Trophoblast cell (in vitro differentiated cells and primary cell): Measurements from ENCODE around the gene TARBP2.

Experiments
- DNase-seq, 2 donors: peaks; one replicate each; pipeline ENCODE4 v3.0.0-alpha.2; 2016
- H2AFZ ChIP-seq: 2 replicates; pipeline ENCODE4 v1.6.1; 2013; ENCODE audit warnings: low read length, moderate library complexity, mild to moderate bottlenecking; ENCODE audit not compliant: insufficient read depth, poor library complexity
- H2AK5ac ChIP-seq: 2 replicates; pipeline ENCODE4 v1.6.1; 2013; ENCODE audit warnings: mild to moderate bottlenecking, low read length
- H2BK120ac ChIP-seq: 2 replicates; pipeline ENCODE4 v1.6.1; 2013; ENCODE audit warnings: low read length, mild to moderate bottlenecking, moderate library complexity; ENCODE audit not compliant: insufficient read depth, poor library complexity
- H2BK12ac ChIP-seq: 2 replicates; pipeline ENCODE4 v1.6.1; 2013; ENCODE audit warnings: mild to moderate bottlenecking, low read length, moderate library complexity
- H2BK5ac ChIP-seq: 2 replicates; pipeline ENCODE4 v1.6.1; 2013; ENCODE audit warnings: low read length, low read depth, moderate library complexity, mild to moderate bottlenecking; ENCODE audit not compliant: poor library complexity
- H3K14ac ChIP-seq: 2 replicates; pipeline ENCODE4 v1.6.1; 2013; ENCODE audit warnings: mild to moderate bottlenecking, low read length
- H3K18ac ChIP-seq: 2 replicates; pipeline ENCODE4 v1.6.1; 2013; ENCODE audit warnings: mild to moderate bottlenecking, low read length
- H3K23ac ChIP-seq: 2 replicates; pipeline ENCODE4 v1.6.1; 2013; ENCODE audit warnings: low read length
- H3K27ac ChIP-seq: 2 replicates; pipeline ENCODE4 v1.5.1; 2013; ENCODE audit warnings: low read depth, mild to moderate bottlenecking, inconsistent platforms, low read length, moderate library complexity
- H3K27me3 ChIP-seq: 2 replicates; pipeline ENCODE4 v1.6.1; 2013; ENCODE audit warnings: inconsistent platforms, mild to moderate bottlenecking, low read length, moderate library complexity; ENCODE audit not compliant: insufficient read depth
- H3K36me3 ChIP-seq, 2 experiments: 1 replicate in 1 of 2; 2 replicates in 1 of 2; pipeline ENCODE4 v1.6.1; 2013; ENCODE audit warnings: low read length in 2 of 2, mild to moderate bottlenecking in 2 of 2, moderate library complexity in 1 of 2; ENCODE audit not compliant: insufficient read depth in 2 of 2, control insufficient read depth in 1 of 2
- H3K4ac ChIP-seq: 2 replicates; pipeline ENCODE4 v1.6.1; 2013; ENCODE audit warnings: low read depth, mild to moderate bottlenecking, low read length, moderate library complexity
- H3K4me1 ChIP-seq, 2 experiments: 1 replicate in 1 of 2; 2 replicates in 1 of 2; pipeline ENCODE4 v1.6.1; 2013; ENCODE audit warnings: low read length in 2 of 2, mild to moderate bottlenecking in 2 of 2, moderate library complexity in 1 of 2; ENCODE audit not compliant: insufficient read depth in 2 of 2, control insufficient read depth in 1 of 2
- H3K4me2 ChIP-seq: 2 replicates; pipeline ENCODE4 v1.6.1; 2013; ENCODE audit warnings: inconsistent platforms, mild to moderate bottlenecking, low read length, moderate library complexity
- H3K4me3 ChIP-seq: 2 replicates; pipeline ENCODE4 v1.5.1; 2013; ENCODE audit warnings: mild to moderate bottlenecking, low read depth, low read length, inconsistent platforms
- H3K79me1 ChIP-seq: one replicate; pipeline ENCODE4 v1.6.1; 2013; ENCODE audit warnings: low read length
- H3K79me2 ChIP-seq: 2 replicates; pipeline ENCODE4 v1.6.1; 2013; ENCODE audit warnings: low read length, mild to moderate bottlenecking; ENCODE audit not compliant: control insufficient read depth, insufficient read depth, poor library complexity
- H3K9ac ChIP-seq: 2 replicates; pipeline ENCODE4 v1.6.1; 2013; ENCODE audit warnings: mild to moderate bottlenecking, low read length
- H3K9me3 ChIP-seq: 2 replicates; pipeline ENCODE4 v1.6.1; 2013; ENCODE audit warnings: low read depth, mild to moderate bottlenecking, control low read depth, inconsistent platforms, low read length; ENCODE audit not compliant: insufficient read depth
- H4K12ac ChIP-seq: 2 replicates; pipeline ENCODE4 v1.6.1; 2013; ENCODE audit warnings: low read depth, mild to moderate bottlenecking, low read length, moderate library complexity
- H4K8ac ChIP-seq: 2 replicates; pipeline ENCODE4 v1.6.1; 2013; ENCODE audit warnings: low read depth, mild to moderate bottlenecking, low read length, moderate library complexity
- H4K91ac ChIP-seq: one replicate; pipeline ENCODE4 v1.6.1; 2013; ENCODE audit warnings: low read depth, mild to moderate bottlenecking, low read length, moderate library complexity
- WGBS: extraction: QIAGEN DNeasy Blood & Tissue Kit; methylation state at CpG from one replicate; pipeline ENCODE4 v1.1.7; 2013; ENCODE audit warnings: missing lambda C conversion rate; ENCODE audit not compliant: insufficient read length, insufficient coverage; ENCODE audit errors: extremely low coverage; 5-methylcytosine and 5-hydroxymethylcytosine counted together

The TARBP2 gene

GRCh38 chr12:53498235-53498630, 2.9 kb upstream of the TARBP2 start:
- Histone ChIP-seq H3K4me2 (no peak overlapping the region), H3K23ac (no peak overlapping the region), H3K27ac (no peak overlapping the region), H2BK5ac (no peak overlapping the region), H4K8ac (no peak overlapping the region), H4K91ac (no peak overlapping the region), H3K27me3 (no peaks in the 10 kb centered on the region), H3K4ac (no peak overlapping the region), H4K12ac (no peak overlapping the region), H3K18ac (no peak overlapping the region), H2BK12ac (no peak overlapping the region), H2BK120ac (no peak overlapping the region), H3K4me1 (peaks cover 24 to 35% of the 10 kb centered on the region in 2 experiments), H3K4me3 (no peak overlapping the region), H3K9ac (no peak overlapping the region), H3K79me2 (peaks cover 8% of the 10 kb centered on the region), H3K79me1 (peaks cover 24% of the 10 kb centered on the region), H3K14ac (no peak overlapping the region), H2AK5ac (no peak overlapping the region), H2AFZ (no peak overlapping the region), H3K36me3 (peaks cover 0 to 4% of the 10 kb centered on the region in 2 experiments), H3K9me3 (peaks cover 2% of the 10 kb centered on the region)
- no peak for DNase-seq
- no CpG with 5 or more reads among the region's 2 CpGs for WGBS

DNA sequence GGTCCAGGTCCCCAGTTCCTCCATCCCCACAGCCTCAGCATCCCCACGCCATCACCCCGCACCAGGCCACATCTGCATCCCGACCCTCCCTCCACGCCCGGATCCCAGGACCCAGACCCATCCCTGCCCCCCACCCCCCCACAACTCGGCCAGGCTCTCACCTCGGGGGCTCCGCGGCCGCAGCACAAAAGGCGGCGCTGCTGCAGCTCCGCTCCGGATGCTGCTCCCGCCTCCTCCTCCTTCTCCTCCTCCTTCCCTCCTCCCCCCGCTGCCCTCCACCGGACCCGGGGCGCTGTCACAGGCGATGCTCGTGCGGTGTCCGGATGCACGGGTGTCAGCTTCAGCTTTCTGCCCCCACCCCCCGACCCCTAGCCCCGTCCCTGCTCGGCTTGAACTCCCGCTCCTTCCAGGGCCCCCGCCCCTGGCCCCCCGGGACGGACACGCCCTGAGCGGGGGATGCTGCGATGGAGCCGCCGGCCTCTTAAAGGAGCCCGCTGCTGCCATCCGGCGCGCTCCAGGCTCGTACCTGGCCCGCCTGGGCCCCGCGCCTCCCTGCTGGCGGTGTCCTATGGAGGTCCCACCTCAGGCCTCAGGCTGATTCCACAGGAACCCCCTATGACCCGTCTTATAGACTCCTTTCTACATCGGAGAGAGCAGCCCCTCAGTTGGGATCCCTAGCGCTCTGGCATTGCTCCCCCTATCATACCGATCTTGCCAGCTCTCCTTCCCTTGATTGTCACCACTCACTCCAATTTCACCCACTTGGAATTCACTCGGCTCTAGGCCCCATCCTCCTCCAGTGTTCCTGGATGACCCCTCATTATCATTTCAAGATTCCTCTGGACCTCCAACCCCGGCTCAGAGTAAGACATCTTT, 1.6 kb upstream of the TARBP2 start, which contains the start of gene MAP3K12:
Gene MAP3K12, minus strand, starts transcription at position 193 of the 876 bp plus-strand sequence. CDS start 12,067 bp downstream, outside the sequence.
- peak within 1 kb of the TSS; percentile 58 for H2AK5ac ChIP-seq
- peak within 1 kb of the TSS; percentile 43 for H3K14ac ChIP-seq

GRCh38 chr12:53500142-53500775, 824 bp upstream of the TARBP2 start:
- Histone ChIP-seq H4K91ac (peak overlapping the region; percentile 29), H3K23ac (no peak overlapping the region), H3K9me3 (peaks cover 5% of the 10 kb centered on the region), H3K18ac (no peak overlapping the region), H3K79me1 (peaks cover 19% of the 10 kb centered on the region), H3K4me1 (peaks cover 16 to 25% of the 10 kb centered on the region in 2 experiments), H2AFZ (peak overlapping the region; percentile 59), H3K4me2 (peak overlapping the region; percentile 70), H2BK5ac (peak overlapping the region; percentile 77), H3K14ac (peak overlapping the region; percentile 76), H3K27me3 (no peaks in the 10 kb centered on the region), H2BK120ac (peak overlapping the region; percentile 21), H2BK12ac (no peak overlapping the region), H3K9ac (no peak overlapping the region), H3K27ac (peak overlapping the region; percentile 77), H4K8ac (peak overlapping the region; percentile 89), H3K36me3 (peaks cover 14 to 23% of the 10 kb centered on the region in 2 experiments), H3K4me3 (peak overlapping the region; percentile 61), H4K12ac (no peak overlapping the region), H3K79me2 (peaks cover 8% of the 10 kb centered on the region), H2AK5ac (no peak overlapping the region), H3K4ac (no peak overlapping the region)
- DNase-seq: peak in 1 of 2 donors; percentile 62
- no CpG with 5 or more reads among the region's 17 CpGs for WGBS

More for the DNA sequence above, 1.6 kb upstream of the TARBP2 start, which contains the start of gene MAP3K12:
- Histone ChIP-seq H4K91ac (peak within 1 kb of the TSS; percentile 70), H3K18ac (peak within 1 kb of the TSS; percentile 35), H2BK120ac (peak within 1 kb of the TSS; percentile 51), H2BK5ac (peak within 1 kb of the TSS; percentile 77), H3K9ac (peak within 1 kb of the TSS; percentile 16), H3K4me1 (peaks cover 16 to 25% of the 10 kb centered on the region in 2 experiments), H2AFZ (peak within 1 kb of the TSS; percentile 59), H3K4me3 (peak within 1 kb of the TSS; percentile 56), H3K79me1 (peaks cover 19% of the 10 kb centered on the region), H3K23ac (no peak within 1 kb of the TSS), H3K27ac (peak within 1 kb of the TSS; percentile 77), H4K12ac (peak within 1 kb of the TSS; percentile 35), H3K36me3 (peaks cover 7 to 16% of the 10 kb centered on the region in 2 experiments), H3K79me2 (peaks cover 8% of the 10 kb centered on the region), H3K9me3 (peaks cover 2% of the 10 kb centered on the region), H2BK12ac (peak within 1 kb of the TSS; percentile 66), H3K4me2 (peak within 1 kb of the TSS; percentile 70), H4K8ac (peak within 1 kb of the TSS; percentile 89), H3K27me3 (no peaks in the 10 kb centered on the region), H3K4ac (no peak within 1 kb of the TSS)
- no CpG with 5 or more reads among the region's 51 CpGs for WGBS
- peak in 1 of 2 donors; percentile 22 for DNase-seq

DNA sequence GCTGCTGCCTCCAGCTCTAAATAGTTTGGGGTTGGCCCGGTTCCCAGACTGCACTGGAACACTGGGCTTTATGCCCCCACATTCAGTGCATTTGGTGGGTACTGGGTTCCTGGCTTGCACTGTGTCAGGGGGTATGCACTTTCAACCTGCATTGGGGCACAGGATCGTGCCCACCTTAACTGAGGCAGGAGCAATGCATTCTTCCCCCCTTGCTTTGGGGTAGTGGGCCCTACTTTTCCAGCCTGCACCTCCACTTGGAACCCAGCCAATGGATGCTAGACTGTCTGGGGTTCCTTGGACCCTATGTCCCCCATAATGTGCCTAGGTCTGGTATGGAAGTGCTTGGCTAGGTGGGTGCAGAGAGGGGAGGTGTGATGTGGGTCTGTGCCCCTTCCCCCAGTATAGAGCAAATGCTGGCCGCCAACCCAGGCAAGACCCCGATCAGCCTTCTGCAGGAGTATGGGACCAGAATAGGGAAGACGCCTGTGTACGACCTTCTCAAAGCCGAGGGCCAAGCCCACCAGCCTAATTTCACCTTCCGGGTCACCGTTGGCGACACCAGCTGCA, 615 bp downstream of the TARBP2 start:
- Histone ChIP-seq H3K23ac (no peak overlapping the region), H3K4me2 (peak overlapping the region; percentile 98), H3K36me3 (peaks cover 28 to 38% of the 10 kb centered on the region in 2 experiments), H3K79me1 (peaks cover 19% of the 10 kb centered on the region), H3K4ac (peak overlapping the region; percentile 81), H3K14ac (peak overlapping the region; percentile 95), H2AFZ (peak overlapping the region; percentile 81), H2BK5ac (peak overlapping the region; percentile 71), H3K79me2 (peaks cover 8% of the 10 kb centered on the region), H4K12ac (peak overlapping the region; percentile 98), H2BK12ac (no peak overlapping the region), H3K27me3 (no peaks in the 10 kb centered on the region), H3K4me3 (peak overlapping the region; percentile 90), H3K9me3 (peaks cover 5% of the 10 kb centered on the region), H4K8ac (peak overlapping the region; percentile 99), H3K4me1 (peaks cover 16 to 22% of the 10 kb centered on the region in 2 experiments), H3K18ac (peak overlapping the region; percentile 81), H3K27ac (peak overlapping the region; percentile 97), H3K9ac (peak overlapping the region; percentile 92), H2BK120ac (peak overlapping the region; percentile 43), H4K91ac (peak overlapping the region; percentile 90), H2AK5ac (peak overlapping the region; percentile 90)
- DNase-seq: no peak
- no CpG with 5 or more reads among the region's 10 CpGs for WGBS
